ENCODE results near the gene SORCS2. TPM values are rescaled to one million over a fixed set of nuclear protein-coding genes. Genes with fewer than 3 reads are reported as not detected.

Gene SORCS2
- total RNA-seq, 4 donors from 2014 or later: 2.0 to 7.4 (median 3.6) TPM

DNA sequence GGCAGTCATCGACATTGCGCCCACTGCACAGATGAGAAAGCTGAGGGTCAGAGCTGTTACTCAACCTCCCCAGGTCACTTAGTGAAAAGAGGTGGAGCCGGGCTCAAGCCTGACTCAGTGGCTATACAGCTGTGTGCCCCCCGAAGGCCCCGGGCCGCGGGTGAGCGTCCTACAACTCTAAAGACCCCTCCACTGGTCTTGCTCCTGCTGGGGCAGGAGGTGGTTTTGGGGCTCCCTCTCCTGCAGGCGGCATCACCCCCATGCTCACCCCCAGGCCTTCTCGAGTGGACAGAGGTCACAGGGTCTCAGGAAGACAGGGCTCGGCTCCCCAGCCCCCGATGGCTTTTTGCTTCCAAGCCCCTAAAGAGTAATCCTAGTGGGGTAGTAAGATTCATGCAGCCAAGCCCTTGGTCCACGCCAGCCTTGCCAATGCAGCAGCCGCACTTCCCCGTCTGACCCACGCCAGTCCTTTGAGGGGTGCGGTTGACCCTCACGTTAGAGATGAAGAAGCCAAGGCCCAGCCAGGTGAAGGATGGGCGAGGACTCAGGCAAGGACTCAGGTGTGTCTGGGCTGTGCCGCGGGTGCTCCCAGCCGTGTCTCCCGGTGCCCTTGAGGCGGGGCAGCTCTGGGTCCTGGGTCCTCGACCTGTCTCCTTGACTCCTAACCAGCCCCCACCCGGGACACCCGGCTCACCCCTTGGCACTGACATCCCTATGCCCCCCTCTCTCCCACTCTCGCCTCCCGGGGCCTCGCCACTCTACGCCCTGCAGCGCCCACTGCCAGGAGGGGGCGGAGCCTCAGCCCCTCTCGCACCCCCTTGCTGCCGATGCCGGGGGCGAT lies 547.0 kb downstream of the SORCS2 start:
- no peak for ATAC-seq
- TF ChIP-seq POLR2A (IDR thresholded peaks at IDR 0.05) (no peak), POLR2AphosphoS5 (IDR thresholded peaks at IDR 0.05) (no peak), CTCF (IDR thresholded peaks at IDR 0.05) (no peak), EP300 (IDR thresholded peaks at IDR 0.05) (no peak)
- WGBS, 2 donors (ENCODE audit: low coverage in 1 of 2): no CpG with 5 or more reads among the region's 37 CpGs
- Histone ChIP-seq H3K9me3 (peaks cover 0 to 8% (median 0%) of the 10 kb centered on the region in 3 donors), H3K4me1 (peaks cover 0 to 8% (median 0%) of the 10 kb centered on the region in 3 donors), H3K27me3 (no peaks in the 10 kb centered on the region), H3K27ac (no peak overlapping the region), H3K36me3 (peaks cover 0 to 44% of the 10 kb centered on the region in 2 donors), H3K4me3 (no peak overlapping the region)

GRCh38 chr4:7739918-7740865 lies 547.9 kb downstream of the SORCS2 start:
- H3K27ac ChIP-seq: no peak overlapping the region
- H3K27me3 ChIP-seq: no peaks in the 10 kb centered on the region
- peaks cover 0 to 8% (median 0%) of the 10 kb centered on the region in 3 donors for H3K9me3 ChIP-seq
- peaks cover 0 to 8% (median 0%) of the 10 kb centered on the region in 3 donors for H3K4me1 ChIP-seq
- WGBS, 2 donors (ENCODE audit: low coverage in 1 of 2): 92% methylated on average over 9 of the region's 45 CpGs; no CpG with 5 or more reads in 1 of the 2 donors
- ATAC-seq: no peak
- no peak overlapping the region for H3K4me3 ChIP-seq
- no peak for TF ChIP-seq POLR2AphosphoS5 (IDR thresholded peaks at IDR 0.05)
- H3K36me3 ChIP-seq: peaks cover 0 to 40% of the 10 kb centered on the region in 2 donors

GRCh38 chr4:7740866-7741525 lies 548.7 kb downstream of the SORCS2 start:
- no CpG with 5 or more reads among the region's 19 CpGs for WGBS, 2 donors (ENCODE audit: low coverage in 1 of 2)
- Histone ChIP-seq H3K36me3 (peaks cover 0 to 40% of the 10 kb centered on the region in 2 donors), H3K4me3 (no peak overlapping the region), H3K27ac (no peak overlapping the region), H3K9me3 (peaks cover 0 to 8% (median 0%) of the 10 kb centered on the region in 3 donors), H3K4me1 (peaks cover 0 to 8% (median 0%) of the 10 kb centered on the region in 3 donors), H3K27me3 (no peaks in the 10 kb centered on the region)
- TF ChIP-seq EP300 (IDR thresholded peaks at IDR 0.05) (no peak), POLR2A (IDR thresholded peaks at IDR 0.05) (no peak), POLR2AphosphoS5 (IDR thresholded peaks at IDR 0.05) (no peak), CTCF (IDR thresholded peaks at IDR 0.05) (no peak)
- ATAC-seq: no peak

DNA sequence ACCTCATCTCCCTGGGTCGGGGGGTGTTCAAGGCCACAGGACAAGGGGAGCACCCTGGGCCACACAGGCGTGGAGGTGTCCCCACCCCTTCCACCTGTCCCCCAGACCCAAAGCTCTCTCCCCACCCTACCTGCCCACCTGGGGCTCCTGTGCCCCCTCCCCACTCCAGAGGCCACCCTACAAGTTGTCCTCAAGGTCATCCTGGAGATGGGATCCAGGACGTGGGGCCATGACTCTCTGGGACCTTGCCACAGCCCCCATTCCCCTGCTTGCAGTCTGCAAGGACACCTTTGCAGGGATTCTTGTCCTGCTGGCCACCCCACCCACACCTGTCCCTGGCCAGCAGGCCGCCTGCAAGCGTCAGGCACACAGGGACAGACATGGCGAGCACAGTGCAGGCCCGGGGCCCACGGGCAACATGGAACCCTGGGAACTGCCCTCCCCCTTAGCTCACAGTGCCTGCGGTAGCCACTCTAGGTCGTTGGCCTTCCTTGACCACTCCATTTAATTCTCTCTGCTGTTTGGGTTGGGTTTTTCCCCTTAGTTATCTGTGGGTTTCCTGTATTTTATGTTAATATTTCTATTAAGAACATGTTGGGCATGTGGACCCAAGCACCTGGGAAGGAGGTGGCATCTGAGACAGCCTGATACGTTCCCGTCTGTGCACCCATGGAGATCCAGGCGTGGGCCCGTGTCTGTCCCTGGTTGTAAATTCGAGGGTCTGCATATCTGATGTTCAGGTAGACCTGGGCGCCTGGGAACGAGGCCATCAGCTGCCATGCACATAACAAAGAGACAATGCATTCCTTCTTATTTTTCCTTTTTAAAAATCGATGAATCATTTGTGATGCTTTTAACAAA lies 549.8 kb downstream of the SORCS2 start:
- TF ChIP-seq POLR2AphosphoS5 (IDR thresholded peaks at IDR 0.05): no peak
- TF ChIP-seq EP300 (IDR thresholded peaks at IDR 0.05): no peak
- no peak for TF ChIP-seq CTCF (IDR thresholded peaks at IDR 0.05)
- no peak for TF ChIP-seq POLR2A (IDR thresholded peaks at IDR 0.05)
- WGBS, 2 donors (ENCODE audit: low coverage in 1 of 2): 95 to 97% methylated on average over 9 of the region's 18 CpGs
- peaks cover 0 to 40% of the 10 kb centered on the region in 2 donors for H3K36me3 ChIP-seq
- H3K9me3 ChIP-seq: peaks cover 0 to 8% (median 0%) of the 10 kb centered on the region in 3 donors
- no peak overlapping the region for H3K4me3 ChIP-seq
- H3K27ac ChIP-seq: no peak overlapping the region
- no peak for ATAC-seq
- peaks cover 0 to 8% (median 0%) of the 10 kb centered on the region in 3 donors for H3K4me1 ChIP-seq
- H3K27me3 ChIP-seq: no peaks in the 10 kb centered on the region
